GM12891 (cell line): ENCODE measurements around the gene CCDC83.
"Not testable (repeated sequence)": the region's sequence is repeated elsewhere in the genome, so short reads cannot be mapped to it uniquely, and the experiment has no call there.

Experiments
- PAX5 ChIP-seq: IDR thresholded peaks from 2 replicates; pipeline ENCODE4 v1.6.1; 2011; ENCODE audit warnings: low read length, moderate library complexity, mild to moderate bottlenecking; ENCODE audit not compliant: insufficient read depth, severe bottlenecking
- POLR2A ChIP-seq: IDR thresholded peaks from 2 replicates; pipeline ENCODE4 v1.6.1; 2011; ENCODE audit warnings: low read depth, low read length, control low read depth
- POLR2AphosphoS5 ChIP-seq: IDR thresholded peaks from 2 replicates; pipeline ENCODE4 v1.6.1; 2011; ENCODE audit warnings: low read depth, low read length, control low read depth
- POU2F2 ChIP-seq: IDR thresholded peaks from 2 replicates; pipeline ENCODE4 v1.6.1; 2011; ENCODE audit warnings: low read depth, mild to moderate bottlenecking, control low read depth, low read length, moderate library complexity
- SPI1 ChIP-seq: IDR thresholded peaks from 2 replicates; pipeline ENCODE4 v1.6.1; 2011; ENCODE audit warnings: low read depth, low read length, control low read depth
- TAF1 ChIP-seq: IDR thresholded peaks from 2 replicates; pipeline ENCODE4 v1.6.1; 2011; ENCODE audit warnings: low read depth, low read length, control low read depth

DNA sequence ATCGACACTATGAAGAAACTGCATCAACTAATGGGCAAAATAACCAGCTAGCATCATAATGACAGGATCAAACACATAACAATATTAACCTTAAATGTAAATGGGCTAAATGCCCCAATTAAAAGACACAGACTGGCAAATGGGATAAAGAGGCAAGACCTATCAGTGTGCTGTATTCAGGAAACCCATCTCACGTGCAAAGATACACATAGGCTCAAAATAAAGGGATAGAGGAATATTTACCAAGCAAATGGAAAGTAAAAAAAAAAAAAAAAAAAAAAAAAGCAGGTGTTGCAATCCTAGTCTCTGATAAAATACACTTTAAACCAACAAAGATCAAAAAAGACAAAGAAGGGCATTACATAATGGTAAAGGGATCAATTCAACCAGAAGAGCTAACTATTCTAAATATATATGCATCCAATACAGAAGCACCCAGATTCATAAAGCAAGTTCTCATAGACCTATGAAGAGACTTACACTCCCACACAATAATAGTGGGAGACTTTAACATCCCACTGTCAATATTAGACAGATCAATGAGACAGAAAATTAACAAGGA, 71.6 kb downstream of the CCDC83 start:
- TF ChIP-seq POLR2A, POLR2AphosphoS5, PAX5, TAF1, SPI1, POU2F2: not testable (repeated sequence)
